HEK293 (cell line): ENCODE results near the gene SEPTIN3.

Experiments used
- CTCF ChIA-PET: fragments of 350-600 bp; formaldehyde crosslinking; extraction: SDS; loops from one replicate; lab custom pipeline; 2021; ENCODE audit warnings: antibody characterized with exemption; lab: Yijun Ruan, JAX
- POLR2A ChIA-PET: fragments of 300-600 bp; formaldehyde crosslinking; extraction: SDS; loops from one replicate; lab custom pipeline; 2020; ENCODE audit warnings: antibody characterized with exemption, inconsistent platforms; lab: Yijun Ruan, JAX
- H3K27ac ChIP-seq: fragments of 200-500 bp; sonication (Bioruptor generic); 2 replicates; pipeline ENCODE4 v1.5.1; 2014; ENCODE audit warnings: low read depth, low read length, control low read depth, inconsistent platforms; ENCODE audit errors: extremely low read depth
- H3K36me3 ChIP-seq, 2 experiments: fragments of 200-500 bp in 1 of 2; sonication (Bioruptor generic) in 1 of 2; 1 replicate in 1 of 2; 2 replicates in 1 of 2; pipeline ENCODE4 v1.5.1; 2014 to 2017; ENCODE audit warnings: inconsistent platforms in 2 of 2, low read length in 2 of 2; ENCODE audit not compliant: control insufficient read depth in 2 of 2, insufficient read depth in 1 of 2
- H3K4me1 ChIP-seq: fragments of 200-500 bp; sonication (Bioruptor generic); 2 replicates; pipeline ENCODE4 v1.5.1; 2014; ENCODE audit warnings: mild to moderate bottlenecking, low read length, inconsistent platforms; ENCODE audit not compliant: control insufficient read depth, insufficient read depth
- H3K4me3 ChIP-seq: 2 replicates; pipeline ENCODE4 v1.5.1; 2011; ENCODE audit warnings: low read depth, mild to moderate bottlenecking, control low read depth, low read length, moderate library complexity
- H3K9me3 ChIP-seq: fragments of 200-500 bp; sonication (Bioruptor generic); 2 replicates; pipeline ENCODE4 v1.5.1; 2014; ENCODE audit warnings: low read depth, low read length, inconsistent platforms; ENCODE audit not compliant: control insufficient read depth, insufficient read depth
- BCL11A ChIP-seq: fragments of 450-650 bp; formaldehyde crosslinking; IDR thresholded peaks from 2 replicates; pipeline ENCODE4 v1.5.1; 2016; ENCODE audit warnings: low read depth, missing biosample characterization, missing genetic modification characterization
- GLI4 ChIP-seq: fragments of 450-650 bp; formaldehyde crosslinking; IDR thresholded peaks from 2 replicates; pipeline ENCODE4 v1.5.1; 2016; ENCODE audit warnings: missing biosample characterization, missing genetic modification characterization
- KLF9 ChIP-seq: fragments of 450-650 bp; formaldehyde crosslinking; IDR thresholded peaks from 2 replicates; pipeline ENCODE4 v1.5.1; 2016; ENCODE audit warnings: missing biosample characterization, missing genetic modification characterization, low read depth
- MYNN ChIP-seq: fragments of 450-650 bp; formaldehyde crosslinking; IDR thresholded peaks from 2 replicates; pipeline ENCODE4 v1.5.1; 2016; ENCODE audit warnings: missing biosample characterization, missing genetic modification characterization, borderline replicate concordance
- PRDM1 ChIP-seq: fragments of 450-650 bp; formaldehyde crosslinking; IDR thresholded peaks from 2 replicates; pipeline ENCODE4; 2016; ENCODE audit warnings: missing biosample characterization, missing genetic modification characterization
- PRDM10 ChIP-seq: fragments of 450-650 bp; formaldehyde crosslinking; IDR thresholded peaks from 2 replicates; pipeline ENCODE4 v1.5.1; 2016; ENCODE audit warnings: missing biosample characterization, missing genetic modification characterization
- SP3 ChIP-seq: fragments of 450-650 bp; formaldehyde crosslinking; IDR thresholded peaks from 2 replicates; pipeline ENCODE4 v1.5.1; 2016; ENCODE audit warnings: missing biosample characterization, missing genetic modification characterization
- TRIM28 ChIP-seq: IDR thresholded peaks from 2 replicates; pipeline ENCODE4 v1.6.1; 2011; ENCODE audit warnings: low read length, control low read depth, borderline replicate concordance
- WT1 ChIP-seq: fragments of 450-650 bp; formaldehyde crosslinking; IDR thresholded peaks from 2 replicates; pipeline ENCODE4 v1.5.1; 2016; ENCODE audit warnings: missing biosample characterization, missing genetic modification characterization
- ZBTB10 ChIP-seq: fragments of 450-650 bp; formaldehyde crosslinking; IDR thresholded peaks from 2 replicates; pipeline ENCODE4 v1.5.1; 2016; ENCODE audit warnings: missing biosample characterization, missing genetic modification characterization
- ZBTB48 ChIP-seq: fragments of 450-650 bp; formaldehyde crosslinking; IDR thresholded peaks from 2 replicates; pipeline ENCODE4 v1.5.1; 2016; ENCODE audit warnings: missing biosample characterization, missing genetic modification characterization
- ZEB2 ChIP-seq: fragments of 450-650 bp; formaldehyde crosslinking; IDR thresholded peaks from 2 replicates; pipeline ENCODE4 v1.5.1; 2016; ENCODE audit warnings: missing biosample characterization, missing genetic modification characterization
- ZIC2 ChIP-seq: fragments of 450-650 bp; formaldehyde crosslinking; IDR thresholded peaks from 2 replicates; pipeline ENCODE4 v1.5.1; 2016; ENCODE audit warnings: missing biosample characterization, missing genetic modification characterization
- ZNF10 ChIP-seq: fragments of 450-650 bp; formaldehyde crosslinking; IDR thresholded peaks from 2 replicates; pipeline ENCODE4 v1.5.1; 2017; ENCODE audit warnings: missing biosample characterization, missing genetic modification characterization
- ZNF133 ChIP-seq: fragments of 450-650 bp; formaldehyde crosslinking; IDR thresholded peaks from 2 replicates; pipeline ENCODE4 v1.5.1; 2016; ENCODE audit warnings: missing biosample characterization, missing genetic modification characterization
- ZNF26 ChIP-seq: fragments of 450-650 bp; formaldehyde crosslinking; IDR thresholded peaks from 2 replicates; pipeline ENCODE4 v1.5.1; 2016; ENCODE audit warnings: missing biosample characterization, missing genetic modification characterization
- ZNF302 ChIP-seq: fragments of 450-650 bp; formaldehyde crosslinking; IDR thresholded peaks from 2 replicates; pipeline ENCODE4 v1.5.1; 2016; ENCODE audit warnings: missing biosample characterization, missing genetic modification characterization, low read depth
- ZNF350 ChIP-seq: fragments of 450-650 bp; formaldehyde crosslinking; IDR thresholded peaks from 2 replicates; pipeline ENCODE4 v1.5.0; 2017; ENCODE audit warnings: missing biosample characterization, mild to moderate bottlenecking, missing genetic modification characterization
- ZNF521 ChIP-seq: fragments of 450-650 bp; formaldehyde crosslinking; IDR thresholded peaks from 2 replicates; pipeline ENCODE4 v1.5.1; 2017; ENCODE audit warnings: missing biosample characterization, mild to moderate bottlenecking, missing genetic modification characterization
- ZNF654 ChIP-seq: fragments of 450-650 bp; formaldehyde crosslinking; IDR thresholded peaks from 2 replicates; pipeline ENCODE4 v1.5.1; 2016; ENCODE audit warnings: low read depth, missing biosample characterization, missing genetic modification characterization
- ZNF677 ChIP-seq: fragments of 450-650 bp; IDR thresholded peaks from 2 replicates; pipeline ENCODE4 v1.5.0; 2018; ENCODE audit warnings: missing biosample characterization, mild to moderate bottlenecking, missing genetic modification characterization, moderate library complexity
- ZNF76 ChIP-seq: fragments of 450-650 bp; formaldehyde crosslinking; IDR thresholded peaks from 2 replicates; pipeline ENCODE4; 2016; ENCODE audit warnings: low read depth, missing biosample characterization, missing genetic modification characterization, borderline replicate concordance
- TF ChIP-seq, protein P1 (sequence below): fragments of 450-650 bp; IDR thresholded peaks from 2 replicates; pipeline ENCODE4 v1.5.1; 2018; ENCODE audit warnings: missing biosample characterization, missing genetic modification characterization
- TF ChIP-seq, protein P2 (sequence below): fragments of 450-650 bp; formaldehyde crosslinking; IDR thresholded peaks from 2 replicates; pipeline ENCODE4 v1.5.1; 2016; ENCODE audit warnings: missing biosample characterization, missing genetic modification characterization

The SEPTIN3 gene

DNA sequence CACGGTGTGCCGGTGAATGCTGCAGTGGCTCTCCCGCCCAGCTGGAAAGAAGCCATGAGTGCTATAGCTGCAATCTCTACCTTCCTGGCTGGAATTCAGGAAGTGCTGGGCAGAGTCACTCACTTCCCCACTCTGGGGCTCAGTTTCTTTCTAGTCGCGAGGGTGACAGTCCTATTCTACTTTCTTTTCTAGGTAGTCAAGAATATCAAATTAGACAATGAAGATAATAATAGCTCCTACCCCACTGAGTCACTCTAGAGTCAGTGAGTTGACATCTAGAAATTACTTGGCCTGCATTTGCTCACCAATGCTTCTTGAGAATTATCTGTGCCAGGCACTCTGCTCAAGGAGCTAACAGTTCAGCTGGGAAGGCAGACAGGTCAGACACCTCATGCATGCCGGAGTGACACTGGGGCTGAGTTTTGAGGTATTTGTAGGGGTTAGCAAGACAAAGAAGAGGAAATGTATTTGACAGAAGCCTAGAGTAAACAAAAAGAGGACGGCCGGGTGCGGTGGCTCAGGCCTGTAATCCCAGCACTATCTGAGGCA lies 25.5 kb upstream of the SEPTIN3 start (continued):
- TF ChIP-seq, protein P1, sequence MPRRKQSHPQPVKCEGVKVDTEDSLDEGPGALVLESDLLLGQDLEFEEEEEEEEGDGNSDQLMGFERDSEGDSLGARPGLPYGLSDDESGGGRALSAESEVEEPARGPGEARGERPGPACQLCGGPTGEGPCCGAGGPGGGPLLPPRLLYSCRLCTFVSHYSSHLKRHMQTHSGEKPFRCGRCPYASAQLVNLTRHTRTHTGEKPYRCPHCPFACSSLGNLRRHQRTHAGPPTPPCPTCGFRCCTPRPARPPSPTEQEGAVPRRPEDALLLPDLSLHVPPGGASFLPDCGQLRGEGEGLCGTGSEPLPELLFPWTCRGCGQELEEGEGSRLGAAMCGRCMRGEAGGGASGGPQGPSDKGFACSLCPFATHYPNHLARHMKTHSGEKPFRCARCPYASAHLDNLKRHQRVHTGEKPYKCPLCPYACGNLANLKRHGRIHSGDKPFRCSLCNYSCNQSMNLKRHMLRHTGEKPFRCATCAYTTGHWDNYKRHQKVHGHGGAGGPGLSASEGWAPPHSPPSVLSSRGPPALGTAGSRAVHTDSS (tag by site-specific recombination) = no peak
- TF ChIP-seq GLI4 (no peak), ZEB2 (tag by site-specific recombination) (no peak), ZNF10 (no peak)
- TF ChIP-seq, all 188 proteins: peak for 0

- H3K27ac ChIP-seq = peak within 1 kb of the TSS; percentile 90
- H3K36me3 ChIP-seq = peaks cover 27 to 37% of the 10 kb centered on the region in 2 experiments; a peak in 2 of 3 replicates
- ChIA-PET CTCF (interaction anchor here (0.7 to 3.2 kb wide), 17 partner anchors 10 to 498 kb away, joined by 3 to 26 read pairs (median 4); no protein-coding TSS in a partner anchor), POLR2A (interaction anchor here (0.5 to 2.5 kb wide), 44 partner anchors 9 to 668 kb away, joined by 3 to 31 read pairs (median 4); partner anchors contain the start of genes CCDC134, DESI1, NAGA and NDUFA6)
- H3K9me3 ChIP-seq = no peaks in the 10 kb centered on the region
- H3K4me3 ChIP-seq = peak within 1 kb of the TSS; percentile 68
- H3K4me1 ChIP-seq = no peaks in the 10 kb centered on the region
- TF ChIP-seq, protein P2, sequence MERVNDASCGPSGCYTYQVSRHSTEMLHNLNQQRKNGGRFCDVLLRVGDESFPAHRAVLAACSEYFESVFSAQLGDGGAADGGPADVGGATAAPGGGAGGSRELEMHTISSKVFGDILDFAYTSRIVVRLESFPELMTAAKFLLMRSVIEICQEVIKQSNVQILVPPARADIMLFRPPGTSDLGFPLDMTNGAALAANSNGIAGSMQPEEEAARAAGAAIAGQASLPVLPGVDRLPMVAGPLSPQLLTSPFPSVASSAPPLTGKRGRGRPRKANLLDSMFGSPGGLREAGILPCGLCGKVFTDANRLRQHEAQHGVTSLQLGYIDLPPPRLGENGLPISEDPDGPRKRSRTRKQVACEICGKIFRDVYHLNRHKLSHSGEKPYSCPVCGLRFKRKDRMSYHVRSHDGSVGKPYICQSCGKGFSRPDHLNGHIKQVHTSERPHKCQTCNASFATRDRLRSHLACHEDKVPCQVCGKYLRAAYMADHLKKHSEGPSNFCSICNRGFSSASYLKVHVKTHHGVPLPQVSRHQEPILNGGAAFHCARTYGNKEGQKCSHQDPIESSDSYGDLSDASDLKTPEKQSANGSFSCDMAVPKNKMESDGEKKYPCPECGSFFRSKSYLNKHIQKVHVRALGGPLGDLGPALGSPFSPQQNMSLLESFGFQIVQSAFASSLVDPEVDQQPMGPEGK (tag by site-specific recombination) = peak; percentile 91
- TF ChIP-seq ZIC2 (peak; percentile 85), ZNF133 (tag by site-specific recombination) (no peak), PRDM10 (tag by site-specific recombination) (0 out of 2 replicates have a peak, but pooled peaks have one; percentile 35), TRIM28 (0 out of 2 replicates have a peak, but pooled peaks have one; percentile 14), WT1 (tag by site-specific recombination) (no peak), ZBTB10 (tag by site-specific recombination) (peak; percentile 68; the same call in 1 of the 2 replicates), ZNF677 (tag by site-specific recombination) (no peak), ZNF26 (tag by site-specific recombination) (no peak), ZNF521 (tag by site-specific recombination) (no peak), ZNF350 (no peak), KLF9 (tag by site-specific recombination) (peak; percentile 58), ZNF76 (tag by site-specific recombination) (no peak; the same call in 1 of the 2 replicates), PRDM1 (tag by site-specific recombination) (no peak), ZNF302 (no peak), SP3 (tag by site-specific recombination) (peak; percentile 89), MYNN (tag by site-specific recombination) (no peak), ZBTB48 (tag by site-specific recombination) (peak; percentile 19; the same call in 1 of the 2 replicates), ZNF654 (tag by site-specific recombination) (no peak), BCL11A (tag by site-specific recombination) (peak; percentile 50; the same call in 1 of the 2 replicates)
Measured at GRCh38 chr22:41946629-41947423, 22.4 kb upstream of the SEPTIN3 start, which contains the start of gene CENPM. Gene CENPM, minus strand, starts transcription at chr22:41947152. Its CDS starts 76 bp downstream, at chr22:41947076.
